ENCODE data around the gene PXMP2. TPM values are rescaled to one million over a fixed set of nuclear protein-coding genes. Genes with fewer than 3 reads are reported as not detected.

Gene PXMP2
- polyA plus RNA-seq, 1 donor (not counting 4 experiments of a cell fraction or from before 2014, with no cell fraction given): 18.0 TPM

DNA sequence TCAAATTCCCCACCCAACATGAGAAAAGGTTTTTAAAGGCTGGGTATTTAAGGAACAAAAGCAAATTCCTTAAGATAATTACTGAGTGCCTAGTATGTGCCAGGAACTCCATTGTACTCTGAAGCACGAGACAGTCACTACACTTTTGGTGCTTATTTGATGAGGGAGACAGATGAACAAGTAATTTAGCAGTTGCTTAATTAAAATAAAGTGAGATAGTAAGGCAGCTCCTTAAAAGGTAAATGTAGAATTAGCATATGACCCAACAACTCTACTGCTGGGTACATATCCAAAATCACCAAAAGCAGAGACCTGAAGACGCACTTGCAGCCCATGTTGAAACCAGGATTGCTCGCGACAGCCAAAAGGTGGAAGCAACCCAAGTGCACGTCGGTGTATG, 21.6 kb upstream of the PXMP2 start:
- Histone ChIP-seq H3K79me2 (ENCODE audit: control insufficient read depth, insufficient read depth, low read length) (no peaks in the 10 kb centered on the region), H3K36me3 (ENCODE audit: control insufficient read depth in 2 of 2, extremely low read depth in 1 of 2, insufficient read depth in 2 of 2, low read length in 2 of 2) (peaks cover 39 to 52% of the 10 kb centered on the region in 2 experiments), H4K20me1 (ENCODE audit: control insufficient read depth, extremely low read depth, insufficient read depth, low read length) (no peaks in the 10 kb centered on the region), H3K27ac (ENCODE audit: control insufficient read depth, insufficient read depth, low read length) (no peak overlapping the region), H3K27me3 (ENCODE audit: control insufficient read depth, extremely low read depth, insufficient read depth, low read length) (no peaks in the 10 kb centered on the region), H3K9me1 (ENCODE audit: control insufficient read depth, extremely low read depth, insufficient read depth, low read length) (no peaks in the 10 kb centered on the region), H3K4me3 (ENCODE audit: control insufficient read depth in 2 of 3, extremely low read depth in 1 of 3, insufficient read depth in 2 of 3, low read depth in 1 of 3, low read length in 3 of 3) (no peak overlapping the region), H3K9ac (ENCODE audit: control insufficient read depth, extremely low read depth, insufficient read depth, low read length) (no peak overlapping the region), H3K4me1 (ENCODE audit: control insufficient read depth, extremely low read depth, insufficient read depth, low read length) (peaks cover 3% of the 10 kb centered on the region), H2AFZ (ENCODE audit: control insufficient read depth, low read length) (no peak overlapping the region), H3K9me3 (ENCODE audit: control insufficient read depth, low read depth, low read length) (no peaks in the 10 kb centered on the region), H3K4me2 (ENCODE audit: control insufficient read depth, extremely low read depth, insufficient read depth, low read depth, low read length) (no peak overlapping the region)
- dilution Hi-C loops (cut with MboI; ENCODE audit: extremely low pct_ligation_motif_present, low sequenced_read_pairs): no loop called here
- TF ChIP-seq EZH2 (IDR thresholded peaks at IDR 0.05; ENCODE audit: low read length) (no peak), CTCF (optimal IDR thresholded peaks at IDR 0.05 in 1 of 3, IDR thresholded peaks at IDR 0.05 in 1 of 3, conservative IDR thresholded peaks at IDR 0.05 in 1 of 3; ENCODE audit: extremely low read depth in 1 of 3, insufficient read depth in 2 of 3, low read length in 3 of 3) (no peak)
- FAIRE-seq: no peak
- DNase-seq (ENCODE audit: low read depth, low spot score): no peak

DNA sequence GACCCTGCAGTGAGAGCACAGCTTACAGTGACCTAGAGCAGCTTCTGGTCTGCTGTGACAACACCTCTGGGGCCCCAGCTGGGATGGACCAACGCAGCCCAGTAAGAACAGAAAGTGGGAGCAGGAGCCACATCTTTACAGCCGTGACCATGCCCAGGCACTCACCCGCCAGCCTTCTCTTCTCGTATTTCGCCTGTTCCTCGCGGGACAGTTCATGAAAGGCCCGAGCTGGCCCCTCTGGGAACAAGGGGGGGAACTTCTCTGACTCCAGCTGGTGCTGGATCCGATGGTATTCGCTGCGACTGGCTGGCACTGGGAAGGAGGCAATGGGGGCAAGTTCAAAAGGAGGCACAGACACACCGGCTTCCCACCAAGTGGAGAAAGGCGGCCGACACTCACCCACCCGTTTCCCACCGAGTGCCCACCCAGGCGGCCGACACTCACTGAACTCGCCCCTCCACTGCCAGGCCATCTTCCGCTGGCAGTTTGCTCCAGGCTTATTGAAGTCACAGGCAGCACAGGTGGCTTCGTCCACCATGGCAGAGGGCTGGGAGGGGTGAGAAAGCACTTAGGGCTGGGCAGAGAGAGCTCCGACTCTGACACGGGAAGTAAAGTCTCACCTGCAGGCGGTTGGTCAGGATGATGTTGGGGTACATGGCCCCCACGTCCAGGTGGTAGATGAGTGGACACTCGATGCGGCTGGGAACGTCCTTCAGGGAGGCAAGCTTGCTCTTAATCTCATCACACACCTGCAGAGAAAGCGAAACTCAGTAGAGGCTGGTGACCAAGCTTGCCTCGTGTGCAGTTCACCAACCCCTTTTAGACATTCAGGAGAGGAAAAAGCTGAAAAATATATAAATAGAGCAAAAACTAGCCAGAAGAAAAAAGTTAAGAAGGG, 18.9 kb upstream of the PXMP2 start:
- DNase-seq (ENCODE audit: low read depth, low spot score) (no peak), FAIRE-seq (no peak)
- Histone ChIP-seq H2AFZ (ENCODE audit: control insufficient read depth, low read length) (no peak overlapping the region), H3K9me1 (ENCODE audit: control insufficient read depth, extremely low read depth, insufficient read depth, low read length) (no peaks in the 10 kb centered on the region), H3K4me3 (ENCODE audit: control insufficient read depth in 2 of 3, extremely low read depth in 1 of 3, insufficient read depth in 2 of 3, low read depth in 1 of 3, low read length in 3 of 3) (no peak overlapping the region), H3K9me3 (ENCODE audit: control insufficient read depth, low read depth, low read length) (no peaks in the 10 kb centered on the region), H3K9ac (ENCODE audit: control insufficient read depth, extremely low read depth, insufficient read depth, low read length) (no peak overlapping the region), H3K36me3 (ENCODE audit: control insufficient read depth in 2 of 2, extremely low read depth in 1 of 2, insufficient read depth in 2 of 2, low read length in 2 of 2) (peaks cover 35 to 59% of the 10 kb centered on the region in 2 experiments), H3K27ac (ENCODE audit: control insufficient read depth, insufficient read depth, low read length) (no peak overlapping the region), H3K79me2 (ENCODE audit: control insufficient read depth, insufficient read depth, low read length) (no peaks in the 10 kb centered on the region), H4K20me1 (ENCODE audit: control insufficient read depth, extremely low read depth, insufficient read depth, low read length) (no peaks in the 10 kb centered on the region), H3K4me2 (ENCODE audit: control insufficient read depth, extremely low read depth, insufficient read depth, low read depth, low read length) (no peak overlapping the region), H3K4me1 (ENCODE audit: control insufficient read depth, extremely low read depth, insufficient read depth, low read length) (peaks cover 3% of the 10 kb centered on the region), H3K27me3 (ENCODE audit: control insufficient read depth, extremely low read depth, insufficient read depth, low read length) (no peaks in the 10 kb centered on the region)
- dilution Hi-C loops (cut with MboI; ENCODE audit: extremely low pct_ligation_motif_present, low sequenced_read_pairs): no loop called here
- TF ChIP-seq EZH2 (IDR thresholded peaks at IDR 0.05; ENCODE audit: low read length) (no peak), CTCF (optimal IDR thresholded peaks at IDR 0.05 in 1 of 3, IDR thresholded peaks at IDR 0.05 in 1 of 3, conservative IDR thresholded peaks at IDR 0.05 in 1 of 3; ENCODE audit: extremely low read depth in 1 of 3, insufficient read depth in 2 of 3, low read length in 3 of 3) (no peak)
